Right lobe of liver (tissue), 4 donors: ENCODE data around the gene MYH14.

Experiments used
- POLR2A ChIP-seq: fragments of 450-650 bp; IDR thresholded peaks from one replicate; pipeline ENCODE4 v1.6.1; 2017; ENCODE audit warnings: antibody characterized with exemption, mild to moderate bottlenecking
- TF ChIP-seq, protein P1 (sequence below), 4 donors: fragments of 200-600 bp in 3 of 4; fragments of 450-650 bp in 1 of 4; IDR thresholded peaks; one replicate each; pipeline versions ENCODE4 v1.5.1 to v1.8.0; 2016 to 2022; ENCODE audit warnings: antibody characterized with exemption in 4 of 4, mild to moderate bottlenecking in 2 of 4
- donor health status: DM: no; HTN: no; CAD: no.
- donor health status: DM: no; HTN: no; CAD: no.
- donor health status: DM: no; HTN: yes; CAD: no.

- TF ChIP-seq, protein P1, sequence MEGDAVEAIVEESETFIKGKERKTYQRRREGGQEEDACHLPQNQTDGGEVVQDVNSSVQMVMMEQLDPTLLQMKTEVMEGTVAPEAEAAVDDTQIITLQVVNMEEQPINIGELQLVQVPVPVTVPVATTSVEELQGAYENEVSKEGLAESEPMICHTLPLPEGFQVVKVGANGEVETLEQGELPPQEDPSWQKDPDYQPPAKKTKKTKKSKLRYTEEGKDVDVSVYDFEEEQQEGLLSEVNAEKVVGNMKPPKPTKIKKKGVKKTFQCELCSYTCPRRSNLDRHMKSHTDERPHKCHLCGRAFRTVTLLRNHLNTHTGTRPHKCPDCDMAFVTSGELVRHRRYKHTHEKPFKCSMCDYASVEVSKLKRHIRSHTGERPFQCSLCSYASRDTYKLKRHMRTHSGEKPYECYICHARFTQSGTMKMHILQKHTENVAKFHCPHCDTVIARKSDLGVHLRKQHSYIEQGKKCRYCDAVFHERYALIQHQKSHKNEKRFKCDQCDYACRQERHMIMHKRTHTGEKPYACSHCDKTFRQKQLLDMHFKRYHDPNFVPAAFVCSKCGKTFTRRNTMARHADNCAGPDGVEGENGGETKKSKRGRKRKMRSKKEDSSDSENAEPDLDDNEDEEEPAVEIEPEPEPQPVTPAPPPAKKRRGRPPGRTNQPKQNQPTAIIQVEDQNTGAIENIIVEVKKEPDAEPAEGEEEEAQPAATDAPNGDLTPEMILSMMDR (IDR thresholded peaks at IDR 0.05), result no peak
- TF ChIP-seq POLR2A, result no peak
These were observed 633 bp downstream of the MYH14 start for GRCh38 chr19:50204081-50204428.
